DMS53 treated with DMSO at 0.1 percent for 48 hours (cell line): Measurements from ENCODE around the gene IL1RN.

Source experiments
- DNase-seq: peaks from one replicate; lab custom pipeline; 2025; ENCODE audit not compliant: unreplicated experiment; lab: John Stamatoyannopoulos, UW

IL1RN gene

DNA sequence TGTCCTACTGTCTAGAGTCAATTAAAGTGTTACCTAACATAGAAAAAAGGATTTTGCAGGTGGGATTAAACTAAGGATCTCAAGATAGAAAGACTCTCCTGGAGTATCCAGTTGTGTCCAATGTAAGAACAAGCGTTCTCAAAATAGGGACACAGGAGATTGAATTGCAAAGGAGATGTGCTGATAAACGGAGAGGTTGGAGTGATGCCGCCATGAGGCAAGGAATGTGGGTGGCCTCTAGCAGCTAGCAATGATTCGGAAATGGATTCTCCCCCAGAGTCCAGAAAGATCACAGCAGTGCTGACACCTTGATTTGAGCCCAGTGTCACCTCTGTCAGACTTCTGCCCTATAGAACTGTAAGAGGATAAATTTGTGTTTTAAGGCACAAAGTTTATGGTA lies 24.1 kb upstream of the IL1RN start:
- no peak for DNase-seq

DNA sequence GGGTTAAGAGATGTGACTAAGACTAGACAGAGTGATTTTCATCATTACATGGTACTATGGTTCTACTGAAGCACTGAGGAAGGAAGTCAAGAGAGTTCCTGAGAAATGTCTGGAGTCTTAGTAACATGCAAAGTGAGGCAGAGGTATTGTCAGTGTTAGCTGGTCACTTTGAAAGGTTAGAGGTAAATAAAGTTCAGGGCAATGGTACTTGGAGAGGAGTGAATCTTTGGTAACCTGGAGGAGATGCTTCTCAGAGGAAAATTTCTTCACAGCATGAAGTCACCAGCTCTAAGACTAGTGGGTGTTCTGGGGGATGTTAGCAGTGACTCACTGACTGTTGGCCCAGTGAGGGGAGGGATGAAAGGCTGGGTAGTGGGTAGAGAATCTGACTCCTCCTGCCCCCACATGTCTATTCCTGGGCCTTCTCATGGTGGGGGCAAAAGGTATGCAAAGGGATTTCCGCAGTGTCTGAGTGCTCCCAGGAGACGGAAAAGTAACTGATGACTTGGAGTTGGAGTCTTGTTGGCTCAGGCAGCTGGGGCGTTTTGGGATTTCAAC lies 23.3 kb upstream of the IL1RN start:
- no peak for DNase-seq

DNA sequence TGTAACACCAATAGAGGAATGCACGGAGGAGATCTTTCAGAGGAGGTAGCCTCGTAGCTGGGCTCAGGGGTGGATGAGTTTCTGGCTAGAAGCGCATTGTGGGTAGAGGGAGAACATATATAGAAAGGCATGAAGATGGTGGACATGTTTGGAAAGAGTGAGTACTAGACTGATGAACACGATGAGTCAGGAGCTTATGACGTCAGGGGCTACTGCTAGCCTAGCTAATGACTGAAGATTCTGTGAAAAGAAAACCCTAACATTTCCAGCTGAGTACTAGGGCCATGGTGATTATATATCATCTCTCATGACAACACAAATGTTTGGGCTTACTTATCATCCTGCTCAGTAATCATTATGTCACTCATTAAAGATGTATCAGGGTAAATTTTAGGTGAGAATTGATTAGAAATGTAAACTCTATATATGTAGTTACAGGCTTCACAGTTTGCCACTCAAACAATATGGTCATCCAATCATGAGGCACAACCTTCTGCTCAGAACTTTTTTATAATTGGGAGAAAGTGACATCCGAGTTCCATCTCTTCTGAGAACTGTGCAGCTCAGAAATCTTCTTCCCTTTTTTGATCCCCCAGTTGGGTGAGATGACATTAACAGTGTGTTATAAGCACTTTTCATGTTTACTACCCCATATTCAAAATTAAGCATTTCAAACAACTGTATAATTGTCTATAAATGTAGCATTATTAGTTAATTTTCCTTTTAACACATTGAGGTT lies 22.2 kb upstream of the IL1RN start:
- DNase-seq: no peak

DNA sequence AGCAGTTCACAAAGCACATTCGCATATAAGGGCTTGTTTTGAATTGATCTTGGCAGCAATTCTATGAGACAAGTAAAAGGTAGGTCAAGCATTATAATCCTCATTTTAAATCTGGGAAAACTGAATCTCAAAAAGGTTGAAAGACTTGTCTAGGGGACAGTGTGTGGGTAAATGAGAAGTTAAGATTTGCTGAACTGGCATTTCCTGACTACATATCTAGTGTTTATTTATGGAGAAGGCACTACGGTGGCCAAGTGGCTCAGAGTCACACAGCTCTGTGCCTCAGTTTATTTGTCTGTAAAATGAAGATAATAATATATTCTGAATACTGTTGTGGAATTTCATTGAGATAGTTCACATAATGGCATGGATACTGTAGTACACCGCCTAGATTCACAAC lies 16.3 kb upstream of the IL1RN start:
- no peak for DNase-seq

DNA sequence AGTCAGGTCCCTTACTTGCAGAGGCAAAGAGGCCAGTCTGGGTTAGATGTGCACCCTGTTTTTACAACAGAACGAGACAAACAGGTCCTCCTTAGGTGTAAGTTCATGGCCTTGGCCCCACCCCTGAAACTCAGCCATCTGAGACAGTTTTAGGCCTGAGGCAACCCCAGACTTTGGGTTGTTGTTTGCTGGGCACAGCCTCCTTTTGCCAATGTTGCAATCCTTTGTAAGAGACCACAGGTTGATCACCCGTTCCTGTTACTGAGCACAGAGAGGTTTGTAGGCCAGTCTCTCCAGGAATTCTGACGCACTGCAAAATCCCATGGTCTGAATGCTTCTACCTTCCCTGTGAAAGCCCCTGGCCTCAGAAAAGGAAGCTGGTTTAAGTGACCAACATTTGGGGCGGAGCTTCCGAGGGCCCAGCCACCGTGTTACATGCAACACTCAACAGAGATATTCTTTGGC lies 15.5 kb upstream of the IL1RN start:
- DNase-seq: no peak

DNA sequence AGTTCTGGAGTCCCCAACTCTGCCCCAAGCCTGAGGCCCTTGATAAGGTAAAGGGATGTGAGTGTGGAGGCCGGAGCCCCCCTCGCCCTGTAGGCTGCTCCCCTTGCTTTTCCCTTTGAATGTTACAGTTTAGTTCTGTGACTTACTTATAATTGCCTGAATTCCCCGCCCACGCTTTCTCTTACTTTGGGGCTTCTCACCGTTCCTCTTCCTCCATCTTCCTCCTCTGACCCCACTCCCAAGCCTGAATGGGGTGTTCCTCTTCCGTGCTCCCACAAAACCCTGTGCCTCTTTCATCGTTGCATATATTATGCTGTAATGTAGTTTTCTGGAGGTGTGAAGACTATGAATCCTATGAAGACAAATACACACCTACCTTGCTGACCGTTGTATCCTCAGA lies 15.0 kb upstream of the IL1RN start:
- DNase-seq: no peak

DNA sequence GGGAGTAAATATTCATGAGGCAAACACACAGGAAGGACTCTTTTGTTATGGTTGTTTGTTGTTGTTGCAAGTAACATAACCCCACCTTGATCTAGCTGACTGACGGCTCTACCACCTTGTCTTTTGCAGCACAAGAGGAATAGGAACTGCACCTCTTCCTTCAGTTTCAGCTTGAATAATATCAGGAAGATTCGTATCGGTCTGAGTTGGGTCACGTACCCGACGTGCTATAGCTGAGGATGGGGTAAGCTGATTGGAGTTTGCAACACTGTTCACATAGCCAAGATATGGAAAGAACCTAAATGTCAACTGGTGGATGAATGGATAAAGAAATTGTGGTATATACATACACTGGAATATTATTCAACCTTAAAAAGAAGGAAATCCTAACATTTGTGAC lies 14.5 kb upstream of the IL1RN start:
- no peak for DNase-seq

DNA sequence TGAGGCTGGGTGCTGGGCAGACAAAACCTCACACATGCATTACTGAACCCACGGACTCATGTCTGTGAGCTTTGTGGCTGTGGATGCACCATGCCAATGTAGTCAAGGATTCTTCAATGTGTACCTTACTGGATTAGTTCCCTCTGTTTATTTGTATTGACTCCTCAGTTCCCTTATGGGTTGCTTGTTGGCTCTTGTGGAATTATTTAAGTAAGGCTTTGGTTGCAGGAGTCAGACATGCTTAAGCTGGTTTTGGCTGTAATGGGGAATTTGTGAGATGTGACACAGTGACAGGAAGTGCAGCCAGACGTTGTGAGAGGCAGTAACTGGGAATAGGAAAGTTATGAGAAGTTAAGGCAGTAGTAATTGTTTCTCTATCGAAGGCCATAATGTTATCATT lies 13.6 kb upstream of the IL1RN start:
- no peak for DNase-seq

DNA sequence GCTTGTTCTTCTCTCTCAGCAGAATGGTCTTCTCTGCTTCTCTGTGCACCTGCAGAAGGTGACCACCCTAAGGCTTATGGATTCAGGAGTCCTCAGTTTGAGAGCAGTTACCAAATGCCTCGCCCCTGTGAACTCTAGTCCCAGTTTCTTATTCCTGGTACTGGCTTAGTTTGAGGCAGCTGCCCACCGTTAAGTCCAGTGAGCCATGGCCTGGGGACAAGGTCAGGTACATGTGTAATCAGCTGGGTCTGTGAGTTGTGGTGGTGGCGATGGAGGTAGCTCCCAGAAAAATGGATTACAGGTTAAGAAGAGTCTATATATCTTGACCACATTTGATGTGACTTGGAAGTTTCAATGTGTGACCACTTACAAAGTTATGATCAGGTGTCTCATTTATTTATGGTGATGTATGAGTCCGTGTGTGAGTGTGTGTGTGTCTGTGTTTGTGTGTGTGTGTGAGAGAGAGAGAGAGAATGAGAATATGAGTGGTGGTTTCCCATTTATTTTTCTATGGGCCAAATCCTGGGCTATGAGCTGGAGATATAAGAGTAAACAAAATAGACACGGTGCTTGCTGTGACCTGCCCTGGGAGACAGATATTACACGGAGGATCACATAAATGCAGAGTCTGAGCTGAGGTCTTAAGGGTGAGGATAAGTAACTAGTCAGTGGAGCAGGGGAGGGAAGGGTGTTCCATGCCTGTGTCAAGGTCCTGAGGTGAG lies 13.0 kb upstream of the IL1RN start:
- no peak for DNase-seq

DNA sequence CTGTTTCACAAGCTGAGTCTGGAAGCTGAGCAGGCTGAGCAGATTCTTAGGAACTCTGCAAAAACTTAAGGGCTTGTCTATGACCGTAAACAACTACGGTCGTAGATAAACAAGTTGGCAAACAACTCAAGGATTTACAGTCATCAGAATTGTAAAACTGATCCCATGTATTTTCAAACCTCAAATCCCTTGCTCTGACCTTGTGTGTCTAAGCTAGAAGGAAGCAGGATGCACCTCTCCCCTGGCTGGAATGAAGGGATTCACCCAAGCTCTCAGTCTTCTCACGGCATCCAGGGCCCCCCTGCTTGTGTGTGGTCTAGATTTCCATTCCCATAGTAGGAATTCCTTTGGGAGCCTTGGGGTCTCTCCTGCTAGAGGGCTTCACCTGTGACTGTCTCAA lies 12.4 kb upstream of the IL1RN start:
- DNase-seq: no peak

DNA sequence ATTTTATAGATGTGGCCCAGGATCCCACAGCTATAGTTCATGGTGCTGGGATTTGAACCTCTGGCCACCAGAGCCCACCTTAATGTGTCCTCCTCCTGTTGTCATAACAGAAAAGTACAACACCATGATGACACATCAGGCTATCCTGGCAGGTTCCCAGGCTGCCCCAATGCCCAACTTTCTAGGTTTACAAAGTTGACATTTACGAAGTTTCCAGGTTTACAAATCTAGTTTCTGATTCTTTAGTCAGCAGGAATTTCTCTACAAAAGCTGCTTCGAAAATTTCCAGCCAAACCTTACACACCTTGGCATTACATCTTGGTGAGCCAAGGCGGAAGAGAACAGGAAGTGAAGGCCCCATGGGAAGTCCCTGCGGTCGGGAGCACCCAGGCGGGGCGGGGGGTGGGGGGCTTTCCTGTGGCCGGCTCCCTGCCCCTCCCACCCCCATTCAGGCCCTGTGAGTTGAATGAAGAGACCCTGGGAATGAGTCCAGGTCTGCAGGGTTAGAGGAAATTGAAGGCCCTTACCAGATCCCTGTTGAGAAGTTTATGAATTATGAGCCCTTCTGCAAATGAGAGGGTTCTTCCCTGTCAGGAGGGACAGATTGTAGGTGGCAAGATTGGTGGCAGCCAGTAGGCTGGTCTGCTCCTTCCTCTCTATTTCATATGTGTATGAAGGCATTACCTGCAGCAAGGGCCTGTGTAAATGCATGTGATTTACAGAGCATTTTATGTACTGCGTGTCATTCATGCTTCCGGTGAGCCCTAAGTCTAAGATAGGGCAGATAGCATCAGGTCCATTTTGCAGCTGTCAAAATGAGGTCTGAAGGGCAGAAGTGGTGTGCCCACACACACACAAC lies 11.1 kb upstream of the IL1RN start:
- no peak for DNase-seq

DNA sequence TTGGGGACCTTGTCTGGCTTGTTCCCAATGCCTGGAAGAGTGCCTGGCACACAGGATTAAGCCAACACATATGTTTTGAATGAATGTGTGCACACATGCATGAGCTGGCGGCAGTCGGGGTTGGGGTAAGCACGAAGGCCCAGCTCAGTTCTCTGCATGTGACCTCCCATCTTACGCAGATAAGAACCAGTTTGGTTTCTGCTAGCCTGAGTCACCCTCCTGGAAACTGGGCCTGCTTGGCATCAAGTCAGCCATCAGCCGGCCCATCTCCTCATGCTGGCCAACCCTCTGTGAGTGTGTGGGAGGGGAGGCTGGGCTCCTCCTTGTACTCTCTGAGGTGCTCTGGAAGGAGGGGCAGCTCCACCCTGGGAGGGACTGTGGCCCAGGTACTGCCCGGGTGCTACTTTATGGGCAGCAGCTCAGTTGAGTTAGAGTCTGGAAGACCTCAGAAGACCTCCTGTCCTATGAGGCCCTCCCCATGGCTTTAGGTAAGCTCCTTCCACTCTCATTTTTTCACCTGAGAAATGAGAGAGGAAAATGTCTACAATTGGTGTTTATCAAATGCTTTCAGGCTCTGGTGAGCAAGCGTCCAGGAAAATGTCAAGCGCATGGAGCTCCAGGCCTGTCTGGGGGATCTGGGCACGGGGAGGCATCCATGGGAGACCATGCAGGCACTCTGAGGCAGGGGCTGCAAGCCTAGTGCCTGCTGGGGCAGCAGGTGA lies 9.7 kb upstream of the IL1RN start:
- DNase-seq: no peak

DNA sequence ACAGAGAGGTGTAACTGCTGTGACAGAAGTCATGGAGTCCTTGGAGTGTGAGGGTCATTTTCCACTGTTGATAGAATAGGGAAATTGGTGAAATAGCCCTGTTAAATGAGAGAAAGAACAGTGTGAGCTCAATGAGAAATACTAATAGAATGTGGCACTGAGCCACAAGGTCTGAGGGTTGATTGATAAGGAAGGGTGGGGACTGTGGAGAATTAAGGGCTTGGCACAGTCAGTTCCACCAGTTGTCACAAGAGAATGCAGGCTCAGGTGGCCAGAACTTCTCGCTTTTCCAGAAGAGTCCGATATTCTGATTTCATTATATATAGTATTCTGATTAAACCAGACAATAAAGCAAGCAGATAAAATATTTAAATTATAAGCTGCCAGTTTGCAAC lies 9.1 kb upstream of the IL1RN start:
- no peak for DNase-seq

DNA sequence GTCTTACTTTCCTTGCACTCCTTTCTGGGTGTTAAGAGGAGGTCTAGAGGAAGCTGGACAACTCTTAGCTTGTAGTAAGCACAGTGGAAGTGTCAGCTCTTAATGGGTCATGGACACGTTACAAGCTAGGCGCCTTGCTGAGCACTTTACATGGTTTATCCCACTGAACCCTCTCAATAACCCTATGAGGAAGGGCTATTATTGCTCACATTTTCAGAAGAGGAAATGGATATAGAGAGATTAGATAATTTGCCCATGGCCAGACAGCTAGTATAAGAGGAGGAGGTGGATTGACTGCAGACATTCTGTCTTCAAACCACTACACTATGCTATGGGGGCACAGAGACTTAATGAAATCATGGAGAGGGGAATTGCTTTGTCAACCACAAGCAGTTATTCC lies 8.3 kb upstream of the IL1RN start:
- DNase-seq: no peak

DNA sequence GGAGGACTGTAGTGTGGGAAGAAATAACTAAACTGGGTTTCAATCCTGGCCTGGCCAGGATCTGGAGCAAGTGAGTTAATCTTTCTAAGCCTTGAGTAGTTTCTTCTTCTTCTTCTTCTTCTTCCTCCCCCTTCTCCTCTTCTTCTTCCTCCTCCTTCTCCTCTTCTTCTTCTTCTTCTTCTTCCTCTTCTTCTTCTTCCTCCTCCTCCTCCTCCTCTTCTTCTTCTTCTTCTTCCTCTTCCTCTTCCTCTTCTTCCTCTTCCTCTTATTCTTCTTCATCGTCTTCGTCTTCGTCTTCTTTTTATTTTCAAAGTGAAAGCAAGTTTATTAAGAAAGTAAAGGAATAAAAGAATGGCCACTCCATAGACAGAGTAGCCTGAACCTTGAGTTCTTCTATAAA lies 6.5 kb upstream of the IL1RN start:
- DNase-seq: no peak

DNA sequence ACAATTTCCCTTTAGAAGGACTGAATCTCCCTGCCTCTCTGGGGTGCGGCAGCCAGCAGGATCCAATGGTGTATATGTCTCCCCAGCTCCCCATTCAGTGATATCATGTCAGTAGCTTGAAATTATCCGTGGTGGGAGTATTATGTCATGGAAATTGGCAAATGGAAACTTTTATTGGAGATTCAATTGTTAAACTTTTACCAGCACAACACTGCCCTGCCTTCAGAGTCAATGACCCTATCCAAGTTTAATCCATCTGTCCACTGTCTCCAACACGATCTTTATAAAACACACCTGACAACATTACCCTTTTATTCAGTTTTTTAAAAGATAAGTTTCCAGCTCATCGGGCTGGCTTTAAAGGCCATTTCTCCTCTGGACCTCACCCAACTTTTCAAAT lies 5.0 kb upstream of the IL1RN start:
- DNase-seq: no peak

DNA sequence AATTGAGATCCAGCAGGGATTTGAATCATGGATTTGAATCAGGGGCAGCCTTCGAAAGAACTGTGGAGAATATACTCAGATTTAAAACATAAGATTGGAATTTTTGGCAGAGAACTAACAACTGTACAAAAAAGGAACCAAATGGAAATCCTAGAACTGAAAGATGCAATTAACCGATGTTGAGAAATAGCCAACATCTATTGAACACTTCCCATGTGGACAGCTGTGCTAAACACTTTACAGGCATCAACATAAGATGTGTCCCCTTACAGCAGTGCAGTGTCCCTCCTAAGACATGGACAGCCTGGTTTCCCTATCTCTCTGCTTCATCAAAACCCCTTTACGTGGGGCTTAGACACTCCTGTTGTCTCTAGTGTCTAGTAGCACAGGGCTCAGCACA lies 3.7 kb upstream of the IL1RN start:
- no peak for DNase-seq

DNA sequence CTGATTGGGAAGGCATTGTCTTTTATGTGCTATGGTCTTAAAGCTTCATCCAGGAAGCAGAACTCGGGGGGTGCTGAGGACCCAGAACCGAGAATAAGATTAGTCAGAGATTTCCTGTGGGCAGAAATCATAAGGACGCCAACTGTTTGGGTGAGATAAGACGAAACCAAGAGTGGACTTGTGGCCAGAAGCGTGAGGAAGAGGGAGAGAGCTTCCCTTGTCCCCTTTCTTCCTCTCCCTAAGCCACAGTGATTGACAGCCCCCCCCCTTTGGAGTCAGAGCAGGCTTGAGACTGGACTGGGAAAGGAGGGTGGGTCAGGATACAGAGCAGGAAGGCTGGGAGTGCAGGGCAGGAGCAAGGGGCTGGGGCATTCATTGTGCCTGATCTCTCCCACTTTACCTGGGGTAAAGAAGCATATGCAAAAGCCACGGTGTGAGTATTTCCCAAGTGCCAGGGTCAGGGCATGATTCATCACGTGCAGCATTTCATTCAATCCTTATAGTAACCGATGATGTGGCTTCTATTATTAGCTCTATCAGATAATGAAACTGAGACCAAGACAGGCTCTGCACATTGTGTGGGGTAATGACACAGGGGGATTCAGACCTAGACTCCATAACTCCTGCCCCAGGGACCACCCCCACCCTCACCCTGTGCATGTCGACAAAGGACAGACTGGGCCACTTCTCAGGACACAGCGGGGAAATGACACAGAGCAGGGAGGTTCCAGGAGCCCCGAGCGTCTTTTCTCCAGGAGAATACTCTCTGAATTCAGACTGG lies 3.0 kb upstream of the IL1RN start:
- DNase-seq: no peak

DNA sequence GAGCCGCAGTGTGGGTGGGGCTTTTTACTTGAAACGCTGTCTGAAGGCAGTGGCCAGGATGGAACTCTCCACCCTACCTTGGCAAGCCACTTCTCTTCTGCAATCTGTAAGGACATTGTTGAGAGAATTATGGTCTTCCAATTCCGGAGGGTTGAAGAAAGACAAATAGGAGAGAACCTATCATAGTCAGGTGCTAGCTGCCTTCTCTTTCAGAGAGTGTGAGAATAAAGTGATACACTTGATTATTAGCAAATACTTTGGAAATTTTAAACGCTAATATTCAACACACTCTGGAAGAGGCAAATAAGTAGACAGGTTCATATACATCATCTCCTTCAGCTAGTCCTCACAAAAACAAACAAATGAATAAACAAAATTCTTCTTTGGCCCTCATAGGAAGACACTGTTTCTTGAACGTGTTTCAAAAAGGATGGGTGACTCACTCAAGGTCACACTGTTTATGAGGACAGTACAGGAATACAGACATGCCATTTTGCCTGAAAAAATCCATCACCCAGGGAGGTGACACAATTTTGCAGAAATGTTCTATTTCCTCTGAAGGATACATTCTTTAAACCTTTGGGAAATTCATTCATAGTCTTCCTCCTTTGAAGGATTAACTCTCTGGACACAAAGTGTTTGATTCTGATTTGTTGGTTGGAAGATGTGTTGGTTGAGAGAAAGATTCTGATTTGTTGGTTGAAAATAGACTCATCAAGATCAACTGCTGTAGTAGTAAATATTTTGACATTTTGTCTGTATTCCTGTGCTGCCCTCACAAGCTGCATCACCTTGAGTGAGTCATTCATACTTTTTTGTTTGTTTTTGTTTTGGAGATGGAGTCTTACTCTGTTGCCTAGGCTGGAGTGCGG lies 2.2 kb upstream of the IL1RN start:
- DNase-seq: no peak
